K562 (cell line): ENCODE data around the gene UGT3A1.

Experiments used
- BACH1 ChIP-seq: fragments of 200-800 bp; sonication (Bioruptor generic); IDR thresholded peaks from 2 replicates; pipeline ENCODE4 v1.6.1; 2016; ENCODE audit warnings: missing genetic modification characterization, missing compliant biosample characterization
- CREB1 ChIP-seq, 2 experiments: sonication (generic) in 1 of 2; formaldehyde crosslinking in 1 of 2; IDR thresholded peaks; 2 replicates each; pipeline versions ENCODE4 v1.6.1 to v1.8.0; 2012 to 2022; ENCODE audit warnings: inconsistent platforms in 1 of 2, mild to moderate bottlenecking in 1 of 2, missing genetic modification reagents in 1 of 2, moderate library complexity in 1 of 2
- CTCF ChIP-seq, 3 experiments: IDR thresholded peaks in 2 of 3; conservative IDR thresholded peaks in 1 of 3; 2 replicates each; pipeline ENCODE4 v1.5.1; 2011 to 2012; ENCODE audit warnings: low read length in 3 of 3, mild to moderate bottlenecking in 3 of 3, control low read depth in 2 of 3, improper control_type of control experiment in 1 of 3, inconsistent platforms in 1 of 3, low read depth in 1 of 3, mixed read lengths in 1 of 3, moderate library complexity in 1 of 3; ENCODE audit not compliant: insufficient read depth in 2 of 3
- FOXK2 ChIP-seq, 2 experiments: fragments of 450-650 bp; IDR thresholded peaks in 1 of 2; conservative IDR thresholded peaks in 1 of 2; 2 replicates each; pipeline ENCODE4 v1.6.1; 2016; ENCODE audit warnings: low read depth in 2 of 2, mild to moderate bottlenecking in 1 of 2
- MTA2 ChIP-seq: fragments of 450-650 bp; IDR thresholded peaks from 2 replicates; pipeline ENCODE4 v1.6.1; 2016; ENCODE audit warnings: low read depth
- RBBP5 ChIP-seq: fragments of 200-600 bp; sonication (generic); IDR thresholded peaks from 2 replicates; pipeline ENCODE4 v1.6.1; 2012; ENCODE audit warnings: borderline replicate concordance, mild to moderate bottlenecking, low read length, control low read depth, inconsistent platforms; ENCODE audit not compliant: insufficient read depth, poor library complexity, severe bottlenecking
- RFX5 ChIP-seq: IDR thresholded peaks from 2 replicates; pipeline ENCODE4 v1.6.1; 2011; ENCODE audit warnings: low read depth, mild to moderate bottlenecking, improper control_type of control experiment, low read length
- SREBF2 ChIP-seq: sonication (generic); formaldehyde crosslinking; IDR thresholded peaks from 2 replicates; pipeline ENCODE4 v1.4.0; 2020; ENCODE audit warnings: mild to moderate bottlenecking, missing genetic modification reagents
- THAP12 ChIP-seq: fragments of 250-450 bp; sonication (Bioruptor Pico); IDR thresholded peaks from 2 replicates; pipeline ENCODE4 v1.9.0; 2021; ENCODE audit warnings: mild to moderate bottlenecking, inconsistent platforms
- ZNF184 ChIP-seq: sonication (generic); formaldehyde crosslinking; IDR thresholded peaks from 2 replicates; pipeline ENCODE4 v1.5.0; 2020; ENCODE audit warnings: missing genetic modification reagents
- ZNF561 ChIP-seq: fragments of 450-650 bp; formaldehyde crosslinking; conservative IDR thresholded peaks from 2 replicates; pipeline ENCODE4 v1.4.0; 2020; ENCODE audit warnings: mild to moderate bottlenecking, moderate library complexity
- TF ChIP-seq, protein P1 (sequence below), 2 experiments: IDR thresholded peaks; 2 replicates each; pipeline ENCODE4 v1.6.1; 2012; ENCODE audit warnings: improper control_type of control experiment in 2 of 2, low read depth in 2 of 2, low read length in 2 of 2, borderline replicate concordance in 1 of 2
- TF ChIP-seq, protein P2 (sequence below): sonication (generic); formaldehyde crosslinking; IDR thresholded peaks from 2 replicates; pipeline ENCODE4 v1.9.0; 2022; ENCODE audit warnings: mild to moderate bottlenecking, missing genetic modification reagents

- TF ChIP-seq CTCF (IDR thresholded peaks at IDR 0.05 in 2 of 3, conservative IDR thresholded peaks at IDR 0.05 in 1 of 3; ENCODE audit: insufficient read depth in 2 of 3, low read depth in 1 of 3, low read length in 3 of 3) (no peak), ZNF184 (CRISPR knock-in tag) (no peak), CREB1 (IDR thresholded peaks at IDR 0.05) (no peak), CREB1 (CRISPR knock-in tag; IDR thresholded peaks at IDR 0.05) (no peak), ZNF561 (CRISPR knock-in tag) (no peak), FOXK2 (conservative IDR thresholded peaks at IDR 0.05 in 1 of 2, IDR thresholded peaks at IDR 0.05 in 1 of 2; ENCODE audit: low read depth in 2 of 2) (no peak), SREBF2 (CRISPR knock-in tag) (no peak), MTA2 (no peak), BACH1 (tag) (no peak), THAP12 (CRISPR knock-in tag) (no peak), RBBP5 (no peak), RFX5 (no peak)
- TF ChIP-seq, protein P1, sequence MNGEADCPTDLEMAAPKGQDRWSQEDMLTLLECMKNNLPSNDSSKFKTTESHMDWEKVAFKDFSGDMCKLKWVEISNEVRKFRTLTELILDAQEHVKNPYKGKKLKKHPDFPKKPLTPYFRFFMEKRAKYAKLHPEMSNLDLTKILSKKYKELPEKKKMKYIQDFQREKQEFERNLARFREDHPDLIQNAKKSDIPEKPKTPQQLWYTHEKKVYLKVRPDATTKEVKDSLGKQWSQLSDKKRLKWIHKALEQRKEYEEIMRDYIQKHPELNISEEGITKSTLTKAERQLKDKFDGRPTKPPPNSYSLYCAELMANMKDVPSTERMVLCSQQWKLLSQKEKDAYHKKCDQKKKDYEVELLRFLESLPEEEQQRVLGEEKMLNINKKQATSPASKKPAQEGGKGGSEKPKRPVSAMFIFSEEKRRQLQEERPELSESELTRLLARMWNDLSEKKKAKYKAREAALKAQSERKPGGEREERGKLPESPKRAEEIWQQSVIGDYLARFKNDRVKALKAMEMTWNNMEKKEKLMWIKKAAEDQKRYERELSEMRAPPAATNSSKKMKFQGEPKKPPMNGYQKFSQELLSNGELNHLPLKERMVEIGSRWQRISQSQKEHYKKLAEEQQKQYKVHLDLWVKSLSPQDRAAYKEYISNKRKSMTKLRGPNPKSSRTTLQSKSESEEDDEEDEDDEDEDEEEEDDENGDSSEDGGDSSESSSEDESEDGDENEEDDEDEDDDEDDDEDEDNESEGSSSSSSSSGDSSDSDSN (IDR thresholded peaks at IDR 0.05; ENCODE audit: borderline replicate concordance in 1 of 2, low read depth in 2 of 2, low read length in 2 of 2) = no peak
- TF ChIP-seq, protein P2, sequence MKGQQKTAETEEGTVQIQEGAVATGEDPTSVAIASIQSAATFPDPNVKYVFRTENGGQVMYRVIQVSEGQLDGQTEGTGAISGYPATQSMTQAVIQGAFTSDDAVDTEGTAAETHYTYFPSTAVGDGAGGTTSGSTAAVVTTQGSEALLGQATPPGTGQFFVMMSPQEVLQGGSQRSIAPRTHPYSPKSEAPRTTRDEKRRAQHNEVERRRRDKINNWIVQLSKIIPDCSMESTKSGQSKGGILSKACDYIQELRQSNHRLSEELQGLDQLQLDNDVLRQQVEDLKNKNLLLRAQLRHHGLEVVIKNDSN (CRISPR knock-in tag) = no peak
These were observed 38.7 kb upstream of the UGT3A1 start for GRCh38 chr5:36029914-36030313.
